Left renal cortex interstitium (tissue), 4 donors: ENCODE measurements around the gene NAT10. TPM values are rescaled to one million over a fixed set of nuclear protein-coding genes. Genes with fewer than 3 reads are reported as not detected.
"Not testable (repeated sequence)": the region's sequence is repeated elsewhere in the genome, so short reads cannot be mapped to it uniquely, and the experiment has no call there.

Experiments
- DNase-seq, 4 donors: peaks; one replicate each; pipeline ENCODE4 v3.0.0-alpha.2; 2013; ENCODE audit warnings: low read depth in 4 of 4, low spot score in 2 of 4, missing footprints in 1 of 4
- polyA plus RNA-seq, 4 donors: library from polyadenylated mRNA; unstranded; fragments of 120-200 nt; gene quantifications; one replicate each; pipeline ENCODE4 v1.2.1, GENCODE V29; 2013; ENCODE audit not compliant: insufficient read length in 4 of 4

Gene NAT10
- polyA plus RNA-seq, 4 donors: 47.4 to 62.9 (median 56.2) TPM

- DNase-seq: no peak
Observed at GRCh38 chr11:34165786-34166555, 60.5 kb downstream of the NAT10 start.

GRCh38 chr11:34166806-34167740, 61.6 kb downstream of the NAT10 start:
- no peak for DNase-seq

- DNase-seq: no peak
Observed at GRCh38 chr11:34167961-34168360, 62.5 kb downstream of the NAT10 start.

GRCh38 chr11:34168642-34169420, 63.4 kb downstream of the NAT10 start:
- DNase-seq: no peak

- DNase-seq: no peak
Observed at GRCh38 chr11:34169686-34170085, 64.3 kb downstream of the NAT10 start.

- DNase-seq: no peak
Observed at GRCh38 chr11:34173050-34173449, 67.6 kb downstream of the NAT10 start.

GRCh38 chr11:34174412-34175041, 69.1 kb downstream of the NAT10 start:
- DNase-seq: peak; percentile 64 to 75 (median 66)

- DNase-seq: no peak
Observed at GRCh38 chr11:34175284-34176019, 70.0 kb downstream of the NAT10 start.

- no peak for DNase-seq
Observed at GRCh38 chr11:34176751-34177209, 71.4 kb downstream of the NAT10 start.

GRCh38 chr11:34178209-34178821, 72.9 kb downstream of the NAT10 start:
- no peak for DNase-seq

- DNase-seq: no peak
Observed at GRCh38 chr11:34179026-34179675, 73.7 kb downstream of the NAT10 start.

- DNase-seq: no peak
Observed at GRCh38 chr11:34180040-34180813, 74.8 kb downstream of the NAT10 start.

GRCh38 chr11:34180814-34181165, 75.4 kb downstream of the NAT10 start:
- DNase-seq: not testable (repeated sequence)

- no peak for DNase-seq
Observed at GRCh38 chr11:34181251-34181650, 75.8 kb downstream of the NAT10 start.

GRCh38 chr11:34181856-34182405, 76.5 kb downstream of the NAT10 start:
- no peak for DNase-seq

- no peak for DNase-seq
Observed at GRCh38 chr11:34182425-34182824, 77.0 kb downstream of the NAT10 start.

- no peak for DNase-seq
Observed at GRCh38 chr11:34182921-34183685, 77.7 kb downstream of the NAT10 start.
